ENCODE measurements around the gene C9orf152.
"Not testable (repeated sequence)": the region's sequence is repeated elsewhere in the genome, so short reads cannot be mapped to it uniquely, and the experiment has no call there.

The C9orf152 gene

GRCh38 chr9:110208031-110208430 lies at the start of gene C9orf152:
Gene C9orf152 (minus strand): TSS chr9:110208159. CDS start chr9:110207579, 580 bp downstream.
- DNase-seq: peak; percentile 29

GRCh38 chr9:110257097-110257841 lies 49.3 kb upstream of the C9orf152 start:
- DNase-seq: peak; percentile 65

GRCh38 chr9:110256380-110257096 lies 48.6 kb upstream of the C9orf152 start, which contains the start of gene TXN:
Gene TXN (minus strand): TSS chr9:110256507. CDS start chr9:110256435, 72 bp downstream.
- DNase-seq: peak; percentile 89

- DNase-seq: peak; percentile 84
Observed at GRCh38 chr9:110255463-110256379, 47.8 kb upstream of the C9orf152 start.

- DNase-seq: no peak
Observed at GRCh38 chr9:110255034-110255462, 47.1 kb upstream of the C9orf152 start.

- DNase-seq: no peak
Observed at GRCh38 chr9:110254500-110254899, 46.5 kb upstream of the C9orf152 start.

GRCh38 chr9:110252509-110253139 lies 44.7 kb upstream of the C9orf152 start:
- no peak for DNase-seq

GRCh38 chr9:110251770-110252169 lies 43.8 kb upstream of the C9orf152 start:
- not testable (repeated sequence) for DNase-seq

GRCh38 chr9:110251212-110251611 lies 43.3 kb upstream of the C9orf152 start:
- no peak for DNase-seq

- no peak for DNase-seq
Observed at GRCh38 chr9:110249603-110250002, 41.6 kb upstream of the C9orf152 start.

GRCh38 chr9:110248361-110248760 lies 40.4 kb upstream of the C9orf152 start:
- DNase-seq: no peak

GRCh38 chr9:110246214-110246613 lies 38.3 kb upstream of the C9orf152 start:
- no peak for DNase-seq

- no peak for DNase-seq
Observed at GRCh38 chr9:110244616-110245015, 36.7 kb upstream of the C9orf152 start.

- peak; percentile 58 for DNase-seq
Observed at GRCh38 chr9:110241858-110242321, 33.9 kb upstream of the C9orf152 start.

GRCh38 chr9:110241260-110241857 lies 33.4 kb upstream of the C9orf152 start:
- no peak for DNase-seq

- no peak for DNase-seq
Observed at GRCh38 chr9:110240198-110240597, 32.2 kb upstream of the C9orf152 start.

GRCh38 chr9:110228321-110228720 lies 20.4 kb upstream of the C9orf152 start:
- no peak for DNase-seq

- DNase-seq: no peak
Observed at GRCh38 chr9:110224583-110224982, 16.6 kb upstream of the C9orf152 start.

GRCh38 chr9:110220809-110221208 lies 12.8 kb upstream of the C9orf152 start:
- DNase-seq: no peak

- no peak for DNase-seq
Observed at GRCh38 chr9:110217656-110218099, 9.7 kb upstream of the C9orf152 start.

- DNase-seq: no peak
Observed at GRCh38 chr9:110214586-110215355, 6.8 kb upstream of the C9orf152 start.

All from islet precursor cell (in vitro differentiated cells).